WTC11 (cell line): Measurements from ENCODE around the gene NKAIN2. TPM values are rescaled to one million over a fixed set of nuclear protein-coding genes. Genes with fewer than 3 reads are reported as not detected.

ENCODE experiments used
- ATAC-seq: fragments of 200-7000 bp; cut with Tn5 transposase; 2 replicates; pipeline ENCODE4 v1.10.0; 2021; ENCODE audit warnings: mild to moderate bottlenecking, moderate library complexity
- Bru-seq: library from RNA; stranded (reverse); fragments of 400-500 nt; gene quantifications from one replicate; lab custom pipeline; 2021; lab: Mats Ljungman, UMichigan
- CTCF ChIA-PET: fragments of 300-600 bp; sonication (Branson Sonifier 250); formaldehyde crosslinking; loops from one replicate; lab custom pipeline; 2021; ENCODE audit warnings: antibody characterized with exemption; lab: Charles Lee
- POLR2A ChIA-PET: fragments of 350-600 bp; sonication (Branson Sonifier 250); formaldehyde crosslinking; loops from one replicate; lab custom pipeline; 2021; ENCODE audit warnings: antibody characterized with exemption; lab: Charles Lee
- DNase-seq: peaks from one replicate; pipeline ENCODE4 v3.0.0; 2021; ENCODE audit warnings: low spot score
- H3K27ac Mint-ChIP-seq: 2 replicates; pipeline ENCODE4 v1.8.0; 2021; ENCODE audit warnings: mixed read lengths
- H3K27me3 Mint-ChIP-seq: 2 replicates; pipeline ENCODE4 v1.8.0; 2021; ENCODE audit warnings: low read depth, mild to moderate bottlenecking, moderate library complexity, mixed read lengths
- H3K36me3 Mint-ChIP-seq: 2 replicates; pipeline ENCODE4 v1.8.0; 2021; ENCODE audit warnings: mixed read lengths
- H3K4me1 Mint-ChIP-seq: 2 replicates; pipeline ENCODE4 v1.8.0; 2022; ENCODE audit warnings: mixed read lengths
- H3K4me3 Mint-ChIP-seq: 2 replicates; pipeline ENCODE4 v1.8.0; 2021; ENCODE audit warnings: mild to moderate bottlenecking, moderate library complexity, mixed read lengths
- H3K9me3 Mint-ChIP-seq: 2 replicates; pipeline ENCODE4 v1.8.0; 2021; ENCODE audit warnings: mixed read lengths
- MYBL2 ChIP-seq: sonication (generic); formaldehyde crosslinking; IDR thresholded peaks from 2 replicates; pipeline ENCODE4 v1.8.1; 2023; ENCODE audit warnings: mild to moderate bottlenecking, moderate library complexity, missing genetic modification reagents
- NFATC4 ChIP-seq: fragments of 250-450 bp; sonication (Bioruptor Pico); IDR thresholded peaks from 2 replicates; pipeline ENCODE4 v1.9.0; 2021; ENCODE audit warnings: mild to moderate bottlenecking
- NR1H2 ChIP-seq: sonication (generic); formaldehyde crosslinking; IDR thresholded peaks from 2 replicates; pipeline ENCODE4 v1.9.0; 2021; ENCODE audit warnings: mild to moderate bottlenecking, moderate library complexity, missing genetic modification reagents
- RORB ChIP-seq: fragments of 250-450 bp; sonication (Bioruptor Pico); IDR thresholded peaks from 2 replicates; pipeline ENCODE4 v1.9.0; 2021; ENCODE audit warnings: mild to moderate bottlenecking
- SMAD4 ChIP-seq: sonication (generic); formaldehyde crosslinking; IDR thresholded peaks from 2 replicates; pipeline ENCODE4 v1.8.0; 2022; ENCODE audit warnings: mild to moderate bottlenecking, missing genetic modification reagents
- TCF7 ChIP-seq: sonication (generic); formaldehyde crosslinking; IDR thresholded peaks from 2 replicates; pipeline ENCODE4 v1.8.0; 2022; ENCODE audit warnings: mild to moderate bottlenecking, low read depth, missing genetic modification reagents, moderate library complexity
- TEAD1 ChIP-seq: sonication (generic); formaldehyde crosslinking; IDR thresholded peaks from 2 replicates; pipeline ENCODE4 v1.8.0; 2022; ENCODE audit warnings: mild to moderate bottlenecking, missing genetic modification reagents
- TEAD4 ChIP-seq: sonication (generic); formaldehyde crosslinking; IDR thresholded peaks from 2 replicates; pipeline ENCODE4 v1.8.0; 2022; ENCODE audit warnings: mild to moderate bottlenecking, missing genetic modification reagents
- ZBTB21 ChIP-seq: sonication (generic); formaldehyde crosslinking; IDR thresholded peaks from 2 replicates; pipeline ENCODE4 v1.8.1; 2023; ENCODE audit warnings: mild to moderate bottlenecking, missing genetic modification reagents, borderline replicate concordance
- ZNF121 ChIP-seq: sonication (generic); formaldehyde crosslinking; IDR thresholded peaks from 2 replicates; pipeline ENCODE4 v1.8.0; 2023; ENCODE audit warnings: missing genetic modification reagents
- ZNF138 ChIP-seq: sonication (generic); formaldehyde crosslinking; conservative IDR thresholded peaks from 2 replicates; pipeline ENCODE4 v1.8.1; 2022; ENCODE audit warnings: mild to moderate bottlenecking, moderate library complexity, missing genetic modification reagents
- ZNF263 ChIP-seq: sonication (generic); formaldehyde crosslinking; IDR thresholded peaks from 2 replicates; pipeline ENCODE4 v1.8.1; 2022; ENCODE audit warnings: low read depth, mild to moderate bottlenecking, moderate library complexity, missing genetic modification reagents
- ZNF317 ChIP-seq: sonication (generic); formaldehyde crosslinking; IDR thresholded peaks from 2 replicates; pipeline ENCODE4 v1.8.1; 2023; ENCODE audit warnings: low read depth, mild to moderate bottlenecking, moderate library complexity, missing genetic modification reagents, borderline replicate concordance
- ZNF671 ChIP-seq: fragments of 250-450 bp; sonication (Bioruptor Pico); IDR thresholded peaks from 2 replicates; pipeline ENCODE4 v1.8.0; 2021; ENCODE audit warnings: mild to moderate bottlenecking
- long read RNA-seq, 3 experiments: library from RNA in 1 of 3; library from capped mRNA in 1 of 3; library from polyadenylated mRNA in 1 of 3; unstranded in 2 of 3; stranded (forward) in 1 of 3; transcript quantifications; one replicate each; pipeline ENCODE4 v2.0.0, GENCODE V29; 2021
- total RNA-seq: library from RNA; stranded (reverse); gene quantifications from 3 replicates; pipeline ENCODE4 v1.2.3, GENCODE V29; 2021
- TF ChIP-seq, protein P1 (sequence below): sonication (generic); formaldehyde crosslinking; conservative IDR thresholded peaks from 2 replicates; pipeline ENCODE4 v1.8.1; 2023; ENCODE audit warnings: mild to moderate bottlenecking, low read depth, missing genetic modification reagents, moderate library complexity
- TF ChIP-seq, protein P2 (sequence below): sonication (generic); formaldehyde crosslinking; IDR thresholded peaks from 2 replicates; pipeline ENCODE4 v1.8.1; 2022; ENCODE audit warnings: low read depth, missing genetic modification reagents, borderline replicate concordance
- TF ChIP-seq, protein P3 (sequence below): fragments of 250-450 bp; sonication (Bioruptor Pico); IDR thresholded peaks from 2 replicates; pipeline ENCODE4 v1.9.0; 2021; ENCODE audit warnings: mild to moderate bottlenecking
- TF ChIP-seq, protein P4 (sequence below): sonication (generic); formaldehyde crosslinking; conservative IDR thresholded peaks from 2 replicates; pipeline ENCODE4 v1.8.1; 2022; ENCODE audit warnings: mild to moderate bottlenecking, missing genetic modification reagents
- TF ChIP-seq, protein P5 (sequence below): sonication (generic); formaldehyde crosslinking; IDR thresholded peaks from 2 replicates; pipeline ENCODE4 v1.8.1; 2023; ENCODE audit warnings: mild to moderate bottlenecking, missing genetic modification reagents, moderate library complexity
- TF ChIP-seq, protein P6 (sequence below): sonication (generic); formaldehyde crosslinking; IDR thresholded peaks from 2 replicates; pipeline ENCODE4 v1.8.0; 2022; ENCODE audit warnings: mild to moderate bottlenecking, missing genetic modification reagents
- TF ChIP-seq, protein P7 (sequence below): sonication (generic); formaldehyde crosslinking; IDR thresholded peaks from 2 replicates; pipeline ENCODE4 v1.8.1; 2023; ENCODE audit warnings: mild to moderate bottlenecking, missing genetic modification reagents

The NKAIN2 gene
- total RNA-seq (0.33 to 0.64 TPM (median 0.41 TPM) in 3 replicates), Bru-seq, nascent RNA (percentile 15 among the genes with signal in this experiment)
- long read RNA-seq, experiment 1, partial matches to known transcripts: 0 of 2 reads
- long read RNA-seq, experiment 1, other reads (novel, unspliced or antisense): 2 of 2 reads
- long read RNA-seq, experiment 2: 0 reads
- long read RNA-seq, experiment 3, partial matches to known transcripts: 0 of 1 reads
- long read RNA-seq, experiment 3, other reads (novel, unspliced or antisense): 1 of 1 reads

DNA sequence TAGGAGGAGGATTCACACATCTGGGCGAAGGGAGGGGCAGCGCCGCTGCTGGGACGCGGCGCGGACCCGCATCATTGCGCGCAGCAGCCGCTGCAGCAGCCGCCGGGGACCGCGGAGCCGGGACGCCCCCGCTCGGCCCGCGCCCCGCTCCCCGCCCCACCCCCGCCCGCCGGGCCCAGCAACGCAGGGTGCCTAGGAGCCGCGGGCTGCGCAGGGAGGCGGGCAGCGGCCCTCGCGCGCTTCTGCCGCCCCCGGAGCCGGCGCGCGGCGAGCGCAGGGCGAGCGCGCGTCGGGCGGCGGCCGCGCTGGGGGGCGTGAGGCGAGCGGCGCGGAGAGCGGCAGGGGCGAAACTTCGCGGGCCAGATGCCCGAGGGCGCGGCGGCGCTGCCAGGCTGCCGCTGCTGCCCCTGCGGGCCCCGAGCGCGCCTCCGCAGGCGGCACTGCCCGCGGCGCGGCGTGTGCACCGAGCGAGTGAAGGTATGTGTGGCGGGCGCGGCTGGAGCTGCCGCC, at the start of gene NKAIN2:
Gene NKAIN2, plus strand, starts transcription at position 362 of the 510 bp plus-strand sequence.
- POLR2A ChIA-PET: no interaction called here
- Mint-ChIP-seq H3K4me1 (peaks cover 9% of the 10 kb centered on the region), H3K4me3 (peak within 1 kb of the TSS; percentile 82), H3K9me3 (no peaks in the 10 kb centered on the region), H3K27ac (no peak within 1 kb of the TSS), H3K27me3 (peaks cover 69% of the 10 kb centered on the region), H3K36me3 (no peaks in the 10 kb centered on the region)
- TF ChIP-seq RORB (CRISPR knock-in tag) (no peak), NR1H2 (CRISPR knock-in tag) (no peak), ZNF263 (CRISPR knock-in tag) (no peak), ZNF671 (CRISPR knock-in tag) (no peak), ZNF121 (CRISPR knock-in tag) (no peak), SMAD4 (CRISPR knock-in tag) (no peak), ZNF138 (no peak), TEAD1 (no peak), TEAD4 (no peak), ZBTB21 (CRISPR knock-in tag) (no peak), NFATC4 (CRISPR knock-in tag) (no peak), ZNF317 (CRISPR knock-in tag) (no peak)
- TF ChIP-seq, protein P1, sequence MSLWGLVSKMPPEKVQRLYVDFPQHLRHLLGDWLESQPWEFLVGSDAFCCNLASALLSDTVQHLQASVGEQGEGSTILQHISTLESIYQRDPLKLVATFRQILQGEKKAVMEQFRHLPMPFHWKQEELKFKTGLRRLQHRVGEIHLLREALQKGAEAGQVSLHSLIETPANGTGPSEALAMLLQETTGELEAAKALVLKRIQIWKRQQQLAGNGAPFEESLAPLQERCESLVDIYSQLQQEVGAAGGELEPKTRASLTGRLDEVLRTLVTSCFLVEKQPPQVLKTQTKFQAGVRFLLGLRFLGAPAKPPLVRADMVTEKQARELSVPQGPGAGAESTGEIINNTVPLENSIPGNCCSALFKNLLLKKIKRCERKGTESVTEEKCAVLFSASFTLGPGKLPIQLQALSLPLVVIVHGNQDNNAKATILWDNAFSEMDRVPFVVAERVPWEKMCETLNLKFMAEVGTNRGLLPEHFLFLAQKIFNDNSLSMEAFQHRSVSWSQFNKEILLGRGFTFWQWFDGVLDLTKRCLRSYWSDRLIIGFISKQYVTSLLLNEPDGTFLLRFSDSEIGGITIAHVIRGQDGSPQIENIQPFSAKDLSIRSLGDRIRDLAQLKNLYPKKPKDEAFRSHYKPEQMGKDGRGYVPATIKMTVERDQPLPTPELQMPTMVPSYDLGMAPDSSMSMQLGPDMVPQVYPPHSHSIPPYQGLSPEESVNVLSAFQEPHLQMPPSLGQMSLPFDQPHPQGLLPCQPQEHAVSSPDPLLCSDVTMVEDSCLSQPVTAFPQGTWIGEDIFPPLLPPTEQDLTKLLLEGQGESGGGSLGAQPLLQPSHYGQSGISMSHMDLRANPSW (CRISPR knock-in tag): no peak
- TF ChIP-seq, protein P2, sequence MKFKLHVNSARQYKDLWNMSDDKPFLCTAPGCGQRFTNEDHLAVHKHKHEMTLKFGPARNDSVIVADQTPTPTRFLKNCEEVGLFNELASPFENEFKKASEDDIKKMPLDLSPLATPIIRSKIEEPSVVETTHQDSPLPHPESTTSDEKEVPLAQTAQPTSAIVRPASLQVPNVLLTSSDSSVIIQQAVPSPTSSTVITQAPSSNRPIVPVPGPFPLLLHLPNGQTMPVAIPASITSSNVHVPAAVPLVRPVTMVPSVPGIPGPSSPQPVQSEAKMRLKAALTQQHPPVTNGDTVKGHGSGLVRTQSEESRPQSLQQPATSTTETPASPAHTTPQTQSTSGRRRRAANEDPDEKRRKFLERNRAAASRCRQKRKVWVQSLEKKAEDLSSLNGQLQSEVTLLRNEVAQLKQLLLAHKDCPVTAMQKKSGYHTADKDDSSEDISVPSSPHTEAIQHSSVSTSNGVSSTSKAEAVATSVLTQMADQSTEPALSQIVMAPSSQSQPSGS (CRISPR knock-in tag): no peak
- TF ChIP-seq, protein P3, sequence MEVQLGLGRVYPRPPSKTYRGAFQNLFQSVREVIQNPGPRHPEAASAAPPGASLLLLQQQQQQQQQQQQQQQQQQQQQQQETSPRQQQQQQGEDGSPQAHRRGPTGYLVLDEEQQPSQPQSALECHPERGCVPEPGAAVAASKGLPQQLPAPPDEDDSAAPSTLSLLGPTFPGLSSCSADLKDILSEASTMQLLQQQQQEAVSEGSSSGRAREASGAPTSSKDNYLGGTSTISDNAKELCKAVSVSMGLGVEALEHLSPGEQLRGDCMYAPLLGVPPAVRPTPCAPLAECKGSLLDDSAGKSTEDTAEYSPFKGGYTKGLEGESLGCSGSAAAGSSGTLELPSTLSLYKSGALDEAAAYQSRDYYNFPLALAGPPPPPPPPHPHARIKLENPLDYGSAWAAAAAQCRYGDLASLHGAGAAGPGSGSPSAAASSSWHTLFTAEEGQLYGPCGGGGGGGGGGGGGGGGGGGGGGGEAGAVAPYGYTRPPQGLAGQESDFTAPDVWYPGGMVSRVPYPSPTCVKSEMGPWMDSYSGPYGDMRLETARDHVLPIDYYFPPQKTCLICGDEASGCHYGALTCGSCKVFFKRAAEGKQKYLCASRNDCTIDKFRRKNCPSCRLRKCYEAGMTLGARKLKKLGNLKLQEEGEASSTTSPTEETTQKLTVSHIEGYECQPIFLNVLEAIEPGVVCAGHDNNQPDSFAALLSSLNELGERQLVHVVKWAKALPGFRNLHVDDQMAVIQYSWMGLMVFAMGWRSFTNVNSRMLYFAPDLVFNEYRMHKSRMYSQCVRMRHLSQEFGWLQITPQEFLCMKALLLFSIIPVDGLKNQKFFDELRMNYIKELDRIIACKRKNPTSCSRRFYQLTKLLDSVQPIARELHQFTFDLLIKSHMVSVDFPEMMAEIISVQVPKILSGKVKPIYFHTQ (CRISPR knock-in tag): no peak
- TF ChIP-seq, protein P4, sequence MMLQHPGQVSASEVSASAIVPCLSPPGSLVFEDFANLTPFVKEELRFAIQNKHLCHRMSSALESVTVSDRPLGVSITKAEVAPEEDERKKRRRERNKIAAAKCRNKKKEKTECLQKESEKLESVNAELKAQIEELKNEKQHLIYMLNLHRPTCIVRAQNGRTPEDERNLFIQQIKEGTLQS (CRISPR knock-in tag): no peak
- TF ChIP-seq, protein P5, sequence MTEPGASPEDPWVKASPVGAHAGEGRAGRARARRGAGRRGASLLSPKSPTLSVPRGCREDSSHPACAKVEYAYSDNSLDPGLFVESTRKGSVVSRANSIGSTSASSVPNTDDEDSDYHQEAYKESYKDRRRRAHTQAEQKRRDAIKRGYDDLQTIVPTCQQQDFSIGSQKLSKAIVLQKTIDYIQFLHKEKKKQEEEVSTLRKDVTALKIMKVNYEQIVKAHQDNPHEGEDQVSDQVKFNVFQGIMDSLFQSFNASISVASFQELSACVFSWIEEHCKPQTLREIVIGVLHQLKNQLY: no peak
- CTCF ChIA-PET: interaction anchor here (0.5 to 2.8 kb wide), 18 partner anchors 15 to 993 kb away, joined by 3 to 26 read pairs (median 6); no protein-coding TSS in a partner anchor
- ATAC-seq (peak; percentile 38), DNase-seq (no peak)

DNA sequence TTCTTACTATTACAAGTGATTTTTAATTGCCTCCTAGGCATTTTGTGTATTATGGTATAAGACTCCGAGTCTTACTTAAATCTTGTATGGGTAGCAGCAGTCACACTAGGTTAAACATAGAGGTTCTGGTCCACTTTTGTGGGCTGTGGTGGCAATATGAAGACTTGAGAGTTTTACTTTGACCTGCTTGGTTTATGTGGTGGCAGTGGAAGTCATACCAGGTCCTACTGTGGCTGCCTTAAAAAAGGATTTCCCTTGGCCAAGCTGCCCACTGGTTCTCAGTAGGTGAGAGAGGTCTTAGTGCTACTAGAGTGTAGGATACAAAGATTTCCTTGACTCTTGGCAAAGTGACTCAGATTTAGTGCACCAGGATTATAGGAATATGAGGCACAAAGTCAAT, 44.2 kb upstream of the NKAIN2 start:
- POLR2A ChIA-PET: no interaction called here
- no peaks in the 10 kb centered on the region for H3K36me3 Mint-ChIP-seq
- H3K27ac Mint-ChIP-seq: no peak overlapping the region
- H3K4me3 Mint-ChIP-seq: no peak overlapping the region
- peaks cover 18% of the 10 kb centered on the region for H3K9me3 Mint-ChIP-seq
- ATAC-seq (no peak), DNase-seq (no peak)
- CTCF ChIA-PET: no interaction called here
- 0 out of 2 replicates have a peak, but pooled peaks cover under 1% of the 10 kb centered on the region for H3K4me1 Mint-ChIP-seq
- no peaks in the 10 kb centered on the region for H3K27me3 Mint-ChIP-seq
- TF ChIP-seq, protein P6, sequence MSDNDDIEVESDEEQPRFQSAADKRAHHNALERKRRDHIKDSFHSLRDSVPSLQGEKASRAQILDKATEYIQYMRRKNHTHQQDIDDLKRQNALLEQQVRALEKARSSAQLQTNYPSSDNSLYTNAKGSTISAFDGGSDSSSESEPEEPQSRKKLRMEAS (CRISPR knock-in tag): no peak
- TF ChIP-seq, protein P1 (CRISPR knock-in tag): no peak
- TF ChIP-seq MYBL2 (CRISPR knock-in tag): no peak
- TF ChIP-seq TCF7 (CRISPR knock-in tag): no peak
- TF ChIP-seq, protein P7, sequence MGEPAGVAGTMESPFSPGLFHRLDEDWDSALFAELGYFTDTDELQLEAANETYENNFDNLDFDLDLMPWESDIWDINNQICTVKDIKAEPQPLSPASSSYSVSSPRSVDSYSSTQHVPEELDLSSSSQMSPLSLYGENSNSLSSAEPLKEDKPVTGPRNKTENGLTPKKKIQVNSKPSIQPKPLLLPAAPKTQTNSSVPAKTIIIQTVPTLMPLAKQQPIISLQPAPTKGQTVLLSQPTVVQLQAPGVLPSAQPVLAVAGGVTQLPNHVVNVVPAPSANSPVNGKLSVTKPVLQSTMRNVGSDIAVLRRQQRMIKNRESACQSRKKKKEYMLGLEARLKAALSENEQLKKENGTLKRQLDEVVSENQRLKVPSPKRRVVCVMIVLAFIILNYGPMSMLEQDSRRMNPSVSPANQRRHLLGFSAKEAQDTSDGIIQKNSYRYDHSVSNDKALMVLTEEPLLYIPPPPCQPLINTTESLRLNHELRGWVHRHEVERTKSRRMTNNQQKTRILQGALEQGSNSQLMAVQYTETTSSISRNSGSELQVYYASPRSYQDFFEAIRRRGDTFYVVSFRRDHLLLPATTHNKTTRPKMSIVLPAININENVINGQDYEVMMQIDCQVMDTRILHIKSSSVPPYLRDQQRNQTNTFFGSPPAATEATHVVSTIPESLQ: no peak
- no peak for TF ChIP-seq TEAD4
